PC-3 (cell line): ENCODE results near the gene MYO10.

ENCODE experiments used
- EZH2 ChIP-seq: fragments of 300-600 bp; sonication (generic); IDR thresholded peaks from one replicate; pipeline ENCODE4 v1.6.1; 2017; ENCODE audit warnings: antibody characterized with exemption, mild to moderate bottlenecking, low read length; ENCODE audit not compliant: unreplicated experiment
- EZH2phosphoT487 ChIP-seq: fragments of 300-600 bp; sonication (generic); IDR thresholded peaks from 2 replicates; pipeline ENCODE4 v1.6.1; 2018; ENCODE audit warnings: mild to moderate bottlenecking, antibody characterized with exemption, low read length, borderline replicate concordance
- TF ChIP-seq, protein P1 (sequence below): fragments of 300-600 bp; sonication (generic); conservative IDR thresholded peaks from 2 replicates; pipeline ENCODE4 v1.5.1; 2017; ENCODE audit warnings: antibody characterized with exemption, low read depth, mild to moderate bottlenecking, low read length

DNA sequence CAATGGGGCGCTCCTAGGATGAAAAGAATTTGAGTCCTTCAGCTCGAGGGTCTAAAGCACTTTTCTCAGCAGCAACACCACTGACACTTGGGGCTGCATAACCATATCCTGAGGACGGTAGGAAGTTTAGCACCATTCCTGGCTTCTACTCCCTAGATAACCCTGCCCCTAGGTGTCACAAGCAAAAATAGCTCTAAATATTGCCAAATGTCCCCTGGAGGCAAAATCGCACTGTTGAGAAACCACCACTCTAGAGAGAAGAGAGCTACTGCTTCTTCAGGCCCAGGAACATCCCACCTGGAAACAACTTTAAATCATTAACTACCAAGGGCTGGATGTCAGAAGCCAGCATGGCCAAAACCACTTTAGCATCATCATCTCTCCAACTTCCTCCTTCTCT lies 29.8 kb downstream of the MYO10 start:
- TF ChIP-seq, protein P1, sequence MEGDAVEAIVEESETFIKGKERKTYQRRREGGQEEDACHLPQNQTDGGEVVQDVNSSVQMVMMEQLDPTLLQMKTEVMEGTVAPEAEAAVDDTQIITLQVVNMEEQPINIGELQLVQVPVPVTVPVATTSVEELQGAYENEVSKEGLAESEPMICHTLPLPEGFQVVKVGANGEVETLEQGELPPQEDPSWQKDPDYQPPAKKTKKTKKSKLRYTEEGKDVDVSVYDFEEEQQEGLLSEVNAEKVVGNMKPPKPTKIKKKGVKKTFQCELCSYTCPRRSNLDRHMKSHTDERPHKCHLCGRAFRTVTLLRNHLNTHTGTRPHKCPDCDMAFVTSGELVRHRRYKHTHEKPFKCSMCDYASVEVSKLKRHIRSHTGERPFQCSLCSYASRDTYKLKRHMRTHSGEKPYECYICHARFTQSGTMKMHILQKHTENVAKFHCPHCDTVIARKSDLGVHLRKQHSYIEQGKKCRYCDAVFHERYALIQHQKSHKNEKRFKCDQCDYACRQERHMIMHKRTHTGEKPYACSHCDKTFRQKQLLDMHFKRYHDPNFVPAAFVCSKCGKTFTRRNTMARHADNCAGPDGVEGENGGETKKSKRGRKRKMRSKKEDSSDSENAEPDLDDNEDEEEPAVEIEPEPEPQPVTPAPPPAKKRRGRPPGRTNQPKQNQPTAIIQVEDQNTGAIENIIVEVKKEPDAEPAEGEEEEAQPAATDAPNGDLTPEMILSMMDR = no peak
- TF ChIP-seq EZH2 = no peak
- TF ChIP-seq EZH2phosphoT487 = no peak
